AG09309 (cell line): ENCODE measurements around the gene TFR2.

ENCODE experiments used
- DNase-seq: peaks from one replicate; pipeline ENCODE4 v3.0.0-alpha.2; 2010; ENCODE audit warnings: low read depth
- H3K4me3 ChIP-seq: 2 replicates; pipeline ENCODE4 v1.5.1; 2011; ENCODE audit warnings: mild to moderate bottlenecking, low read depth, low read length, moderate library complexity; ENCODE audit not compliant: control insufficient read depth
- TF ChIP-seq, protein P1 (sequence below): IDR thresholded peaks from 2 replicates; pipeline ENCODE4 v1.5.1; 2011; ENCODE audit warnings: mild to moderate bottlenecking, low read depth, low read length, inconsistent platforms; ENCODE audit not compliant: insufficient read depth, control insufficient read depth; ENCODE audit errors: missing control alignments

The TFR2 gene

DNA sequence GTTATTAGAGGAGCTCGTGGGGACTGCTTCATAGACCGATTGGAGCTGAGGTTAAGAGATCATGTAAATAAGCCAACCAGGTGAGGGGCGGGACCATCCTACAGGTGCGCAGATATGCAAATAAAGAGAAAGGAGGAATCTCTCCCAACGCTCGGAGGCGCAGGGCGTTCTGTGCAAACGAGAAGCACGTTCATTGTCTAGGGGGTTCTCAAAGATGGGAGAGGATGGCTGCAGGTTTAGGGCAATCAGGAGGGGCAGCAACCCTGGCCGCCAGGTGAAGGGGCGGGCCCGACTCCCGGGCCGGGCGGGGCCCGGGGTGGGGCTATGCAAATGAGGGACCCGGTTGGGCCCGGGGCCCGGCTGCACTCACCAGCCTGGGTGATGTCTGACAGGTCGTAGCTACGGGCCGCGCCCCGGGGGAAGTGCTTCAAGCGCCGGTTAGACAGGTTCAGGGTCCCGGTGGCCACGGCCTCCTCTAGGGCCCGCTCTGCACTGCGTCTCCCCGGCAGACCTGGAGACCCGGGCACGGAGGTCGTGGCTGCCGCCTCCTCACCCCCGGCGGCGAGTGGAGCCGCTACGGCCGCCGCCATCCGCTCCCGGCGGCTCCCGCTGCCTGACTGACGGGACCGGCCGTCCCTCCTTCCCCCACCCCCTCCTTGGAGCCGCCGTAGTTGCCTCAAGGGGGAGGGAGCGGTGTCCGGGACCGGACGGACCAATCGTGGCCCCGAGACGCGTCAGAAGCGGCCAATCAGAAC lies 55.7 kb downstream of the TFR2 start, which contains the start of gene LRCH4:
LRCH4 (minus strand) TSS at position 619 of the 755 bp plus-strand sequence; CDS start at position 590, 29 bp downstream.
- DNase-seq, result no peak

DNA sequence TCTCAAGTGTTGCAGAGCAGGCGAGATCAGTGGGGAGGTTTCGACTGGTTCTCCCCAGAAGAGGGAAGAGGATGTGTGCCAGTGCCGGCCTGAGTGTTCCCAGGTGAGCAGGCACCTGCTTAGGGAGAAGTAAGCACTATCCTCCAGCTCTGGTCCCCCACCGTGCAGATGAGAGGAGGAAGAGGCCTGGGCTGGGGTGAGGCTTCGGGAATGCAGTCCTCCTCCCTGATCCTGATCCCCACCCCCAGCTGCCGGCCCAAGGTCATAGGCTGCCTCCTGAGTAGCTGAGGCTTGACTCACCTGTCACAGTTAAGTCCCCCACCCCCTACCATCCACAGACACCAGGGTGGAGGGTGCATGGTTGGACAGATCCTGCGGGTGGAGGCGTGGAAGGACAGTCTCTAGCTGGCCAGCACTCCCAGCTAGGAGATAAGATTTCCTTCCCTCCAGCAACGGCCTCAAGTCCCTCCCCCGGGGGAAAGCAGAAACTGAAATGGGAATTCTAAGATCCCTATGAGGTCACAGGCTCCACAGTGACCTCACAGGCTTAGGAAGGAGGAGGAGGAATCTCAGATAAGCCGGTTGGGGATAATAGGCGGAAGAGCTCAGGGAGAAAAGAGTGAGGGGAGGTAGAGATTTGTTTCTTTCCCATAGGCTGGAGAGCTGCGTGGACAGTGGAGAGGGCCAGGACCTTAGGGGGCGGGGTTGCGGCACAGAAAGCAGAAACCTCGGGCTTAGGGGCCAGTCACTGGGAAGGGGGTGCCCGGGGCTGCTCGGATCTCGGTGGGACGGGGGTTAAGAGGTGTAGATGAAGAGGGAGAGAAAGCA lies 56.5 kb downstream of the TFR2 start:
- TF ChIP-seq, protein P1, sequence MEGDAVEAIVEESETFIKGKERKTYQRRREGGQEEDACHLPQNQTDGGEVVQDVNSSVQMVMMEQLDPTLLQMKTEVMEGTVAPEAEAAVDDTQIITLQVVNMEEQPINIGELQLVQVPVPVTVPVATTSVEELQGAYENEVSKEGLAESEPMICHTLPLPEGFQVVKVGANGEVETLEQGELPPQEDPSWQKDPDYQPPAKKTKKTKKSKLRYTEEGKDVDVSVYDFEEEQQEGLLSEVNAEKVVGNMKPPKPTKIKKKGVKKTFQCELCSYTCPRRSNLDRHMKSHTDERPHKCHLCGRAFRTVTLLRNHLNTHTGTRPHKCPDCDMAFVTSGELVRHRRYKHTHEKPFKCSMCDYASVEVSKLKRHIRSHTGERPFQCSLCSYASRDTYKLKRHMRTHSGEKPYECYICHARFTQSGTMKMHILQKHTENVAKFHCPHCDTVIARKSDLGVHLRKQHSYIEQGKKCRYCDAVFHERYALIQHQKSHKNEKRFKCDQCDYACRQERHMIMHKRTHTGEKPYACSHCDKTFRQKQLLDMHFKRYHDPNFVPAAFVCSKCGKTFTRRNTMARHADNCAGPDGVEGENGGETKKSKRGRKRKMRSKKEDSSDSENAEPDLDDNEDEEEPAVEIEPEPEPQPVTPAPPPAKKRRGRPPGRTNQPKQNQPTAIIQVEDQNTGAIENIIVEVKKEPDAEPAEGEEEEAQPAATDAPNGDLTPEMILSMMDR, result no peak
- peak overlapping the region; percentile 96 for H3K4me3 ChIP-seq
- DNase-seq, result peak; percentile 13

More for the DNA sequence above, 55.7 kb downstream of the TFR2 start, which contains the start of gene LRCH4:
- peak within 1 kb of the TSS; percentile 96 for H3K4me3 ChIP-seq
- TF ChIP-seq, protein P1, result no peak

DNA sequence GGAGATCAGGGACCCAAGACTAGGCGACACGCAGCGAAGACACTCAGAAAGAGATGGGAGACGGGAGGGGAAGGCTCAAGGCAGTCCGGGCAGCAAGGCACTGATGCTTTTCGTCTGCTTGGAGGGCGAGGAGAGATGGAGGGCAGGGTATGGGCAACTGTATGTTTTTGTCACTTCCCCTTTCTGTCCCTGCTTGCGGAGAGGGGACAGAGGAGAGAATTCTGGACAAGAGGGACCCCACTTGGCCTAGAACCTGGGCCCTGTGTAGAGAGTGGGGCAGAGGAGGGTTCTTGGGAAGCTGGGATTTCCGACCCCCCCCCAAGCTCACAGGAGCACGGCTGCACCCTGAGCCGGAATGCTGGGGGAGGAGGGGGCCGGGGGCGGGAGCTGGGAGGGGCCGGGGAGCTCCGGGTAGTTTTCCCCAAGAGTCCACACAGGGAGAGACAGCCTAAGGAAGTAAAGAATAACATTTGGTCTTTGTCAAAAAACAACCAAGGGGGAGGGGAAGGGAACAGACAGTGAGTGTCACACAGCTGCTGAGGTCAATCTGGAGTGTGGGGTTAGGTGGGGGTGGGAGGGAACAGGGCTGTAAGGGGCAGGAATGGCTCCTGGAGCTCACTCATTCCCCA lies 57.2 kb downstream of the TFR2 start:
- TF ChIP-seq, protein P1, result no peak
- DNase-seq, result no peak
- peak overlapping the region; percentile 96 for H3K4me3 ChIP-seq

DNA sequence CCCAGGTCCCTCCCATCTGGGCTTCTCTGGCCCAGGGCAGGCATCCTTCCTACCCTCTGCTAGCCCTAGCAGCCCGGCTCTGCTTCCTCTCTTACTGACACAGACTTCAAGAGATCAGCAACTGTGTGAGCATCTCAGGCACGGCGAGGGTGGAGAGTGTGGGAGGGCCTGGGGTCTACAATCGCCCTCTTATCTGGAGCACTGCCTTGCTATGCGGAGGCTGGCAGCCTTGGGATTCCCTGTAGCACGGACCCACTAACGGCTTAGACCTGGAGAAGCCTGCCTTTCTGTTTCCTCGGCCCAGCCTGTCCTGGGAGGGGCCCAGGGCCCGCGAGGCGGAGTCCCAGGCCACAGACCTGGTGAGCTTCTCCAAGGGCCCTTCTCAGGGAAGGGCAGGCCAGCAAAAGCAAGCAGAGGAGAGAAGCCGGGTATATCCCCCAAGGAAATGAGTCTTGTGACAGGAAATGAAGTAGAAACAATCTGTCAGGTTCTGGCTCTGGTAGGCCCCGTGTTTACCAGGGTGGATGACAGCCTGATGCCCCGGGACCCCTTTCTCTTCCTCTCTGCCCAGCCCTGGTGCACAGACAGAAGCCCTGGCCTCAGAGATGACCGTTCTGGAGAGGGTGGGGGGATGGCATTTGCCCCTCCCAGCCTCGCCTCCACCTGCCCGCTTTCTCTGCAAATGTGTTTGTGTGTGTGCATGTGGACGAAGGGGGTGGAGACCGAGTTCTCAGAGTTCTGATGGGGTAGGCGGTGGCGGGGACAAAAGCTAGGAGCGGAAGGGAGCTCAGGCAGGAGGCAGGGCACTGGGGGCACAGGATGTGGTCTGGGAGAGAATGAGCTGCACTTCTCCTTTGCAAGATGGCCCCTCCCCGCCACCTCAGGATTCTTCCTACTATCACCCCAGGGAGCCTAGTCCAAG lies 58.0 kb downstream of the TFR2 start:
- TF ChIP-seq, protein P1, result no peak
- no peak for DNase-seq
- no peak overlapping the region for H3K4me3 ChIP-seq

DNA sequence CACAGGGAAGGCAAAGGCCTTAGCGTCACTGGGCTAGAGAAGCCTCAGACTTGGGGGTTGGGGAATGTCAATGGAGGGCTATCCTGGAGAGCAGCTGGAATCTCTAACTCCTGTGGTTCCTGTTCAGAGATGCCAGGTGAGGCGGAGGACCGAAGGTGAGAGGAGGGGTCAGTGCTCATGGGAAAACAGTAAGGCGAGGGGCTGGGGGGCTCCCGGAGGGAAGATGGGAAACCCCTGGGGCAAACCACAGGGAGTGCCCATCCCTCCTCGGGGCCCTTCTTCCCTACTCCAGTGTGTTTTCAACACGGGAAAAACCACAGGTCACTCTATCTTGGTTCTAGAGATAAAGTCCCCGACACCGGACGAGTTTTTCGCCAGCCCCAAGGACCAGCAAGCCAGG lies 58.7 kb downstream of the TFR2 start:
- TF ChIP-seq, protein P1, result no peak
- H3K4me3 ChIP-seq, result no peak overlapping the region
- no peak for DNase-seq
